HG03066 (cell line): ENCODE measurements around the gene SULT1B1.
"Not testable (repeated sequence)": the region's sequence is repeated elsewhere in the genome, so short reads cannot be mapped to it uniquely, and the experiment has no call there.

Experiments
- ATAC-seq: cut with Tn5 transposase; IDR thresholded peaks from one replicate; pipeline ENCODE4 v1.9.1; 2021; ENCODE audit warnings: low read depth; ENCODE audit not compliant: unreplicated experiment

Gene SULT1B1

DNA sequence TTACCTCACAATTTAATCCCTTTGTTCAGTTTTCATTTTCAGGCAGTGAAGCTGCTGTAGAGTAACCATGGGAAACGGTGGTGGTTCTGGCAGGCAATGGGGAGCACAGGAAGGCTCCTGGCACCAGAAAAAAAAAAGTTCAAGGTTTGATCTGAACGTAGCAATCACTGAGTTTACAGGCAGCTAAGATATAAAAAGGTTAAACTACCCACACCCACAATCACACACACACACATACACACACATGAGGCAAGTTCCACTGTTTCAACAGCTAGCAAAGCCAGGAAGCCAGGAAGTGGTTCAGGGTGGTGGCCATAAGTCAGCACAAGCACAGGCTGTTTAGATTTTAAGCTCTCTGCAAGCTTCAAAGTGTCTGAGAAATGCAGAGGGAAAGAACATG lies at the start of gene SULT1B1:
SULT1B1 (minus strand) TSS at position 166 of the 400 bp plus-strand sequence. CDS start 5,403 bp downstream, outside the sequence.
- no peak for ATAC-seq

GRCh38 chr4:69800599-69800998 lies 40.2 kb upstream of the SULT1B1 start:
- ATAC-seq, result no peak

DNA sequence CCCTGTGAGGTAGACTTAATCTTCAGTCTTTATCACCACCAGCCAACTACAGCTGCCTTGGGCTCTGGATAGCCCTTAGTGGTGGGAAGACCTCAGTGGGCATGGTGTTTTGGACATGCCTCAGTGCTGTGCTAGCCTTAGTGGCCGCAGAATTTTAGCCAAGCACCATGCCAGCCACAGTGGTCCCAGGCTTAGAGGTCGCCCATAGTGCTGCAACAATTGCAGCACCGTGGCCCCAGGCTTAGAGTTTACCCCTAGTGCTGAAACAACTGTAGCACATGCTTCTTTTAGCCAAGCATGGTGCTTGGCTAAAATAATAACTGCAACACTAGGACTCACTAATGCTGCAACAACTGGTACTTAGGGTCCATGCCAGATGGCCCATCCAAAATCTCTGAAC lies 38.9 kb upstream of the SULT1B1 start:
- ATAC-seq, result no peak

- no peak for ATAC-seq
Measured at GRCh38 chr4:69793732-69794131, 33.3 kb upstream of the SULT1B1 start.

DNA sequence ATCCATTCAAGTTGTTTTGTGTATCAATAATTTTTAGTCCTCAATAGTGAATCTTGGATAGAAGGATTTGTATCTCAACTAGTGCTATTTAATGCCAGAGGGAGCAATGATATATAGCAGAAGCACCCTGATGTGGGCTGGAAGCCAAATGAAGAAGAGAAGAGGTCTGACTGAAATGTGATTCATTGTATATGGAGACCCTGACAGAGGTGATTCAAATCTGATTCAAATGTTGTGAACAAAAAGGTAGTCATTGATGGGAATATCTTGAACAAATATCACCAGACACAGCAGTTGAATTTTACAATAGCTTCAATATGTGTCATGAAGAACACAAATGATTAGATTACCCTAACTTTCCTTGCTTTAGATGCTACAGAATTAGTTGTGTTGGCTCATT lies 27.5 kb upstream of the SULT1B1 start:
- no peak for ATAC-seq

GRCh38 chr4:69786547-69786946 lies 26.1 kb upstream of the SULT1B1 start:
- ATAC-seq, result no peak

DNA sequence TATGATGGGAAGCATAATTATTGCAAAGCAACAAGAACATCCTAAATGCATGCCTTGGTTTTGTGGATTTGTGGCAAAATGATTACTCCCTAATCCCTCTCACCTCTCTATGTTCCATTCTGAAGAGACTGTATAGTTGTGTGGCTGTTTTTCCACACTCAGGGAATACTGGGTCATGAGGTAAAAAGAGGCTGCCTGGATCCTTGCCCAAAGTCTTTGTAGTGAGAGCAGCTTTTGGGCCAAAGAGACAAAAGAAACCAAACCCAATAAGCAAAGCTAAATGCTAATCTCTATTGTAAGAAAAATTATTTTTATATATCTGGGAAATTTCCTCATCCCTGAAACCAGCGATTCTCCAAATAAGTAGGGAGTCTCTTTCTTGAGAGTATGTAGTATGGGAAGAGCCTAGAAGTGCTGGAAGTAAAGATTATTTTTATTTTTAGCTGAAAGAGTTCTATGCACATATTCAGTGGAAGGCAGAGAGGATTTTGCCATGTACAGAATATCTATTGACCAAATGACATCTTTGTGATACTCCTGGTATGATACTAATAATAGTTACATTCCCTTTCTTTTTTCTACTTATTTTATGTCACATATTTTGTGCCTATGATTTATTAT lies 24.9 kb upstream of the SULT1B1 start:
- ATAC-seq, result no peak

DNA sequence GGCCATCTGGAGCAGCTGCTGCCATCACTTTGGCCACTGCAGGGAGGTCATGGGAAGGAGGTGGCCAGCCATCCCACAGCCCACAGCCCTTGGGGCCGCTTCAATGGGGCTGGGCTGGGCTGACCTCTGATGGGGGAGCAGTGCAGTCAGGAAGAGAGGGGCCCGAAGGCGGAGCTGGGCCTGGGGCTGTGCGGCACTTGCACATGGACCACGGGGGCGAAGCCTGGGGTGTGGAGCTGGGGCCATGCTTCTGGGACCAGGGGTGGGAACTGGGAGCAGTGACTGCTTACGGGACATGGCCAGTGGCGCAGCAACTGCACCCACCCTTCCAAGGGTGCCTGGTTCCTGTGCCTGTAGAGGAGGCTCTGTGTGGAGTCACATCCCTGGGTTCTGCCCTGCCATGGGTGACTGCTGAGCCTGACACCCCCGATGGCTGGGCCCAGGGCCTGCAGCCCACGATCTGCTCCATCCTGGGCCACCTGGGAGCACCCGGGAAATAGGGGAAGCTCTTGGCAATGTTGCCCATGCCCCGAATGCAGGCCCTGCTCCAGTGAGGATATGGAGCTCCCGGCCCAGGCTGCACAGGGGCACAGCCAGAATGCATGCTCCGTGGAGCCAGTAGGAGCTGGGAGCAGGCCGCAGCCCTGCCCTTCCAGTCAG lies 22.4 kb upstream of the SULT1B1 start:
- ATAC-seq, result no peak

DNA sequence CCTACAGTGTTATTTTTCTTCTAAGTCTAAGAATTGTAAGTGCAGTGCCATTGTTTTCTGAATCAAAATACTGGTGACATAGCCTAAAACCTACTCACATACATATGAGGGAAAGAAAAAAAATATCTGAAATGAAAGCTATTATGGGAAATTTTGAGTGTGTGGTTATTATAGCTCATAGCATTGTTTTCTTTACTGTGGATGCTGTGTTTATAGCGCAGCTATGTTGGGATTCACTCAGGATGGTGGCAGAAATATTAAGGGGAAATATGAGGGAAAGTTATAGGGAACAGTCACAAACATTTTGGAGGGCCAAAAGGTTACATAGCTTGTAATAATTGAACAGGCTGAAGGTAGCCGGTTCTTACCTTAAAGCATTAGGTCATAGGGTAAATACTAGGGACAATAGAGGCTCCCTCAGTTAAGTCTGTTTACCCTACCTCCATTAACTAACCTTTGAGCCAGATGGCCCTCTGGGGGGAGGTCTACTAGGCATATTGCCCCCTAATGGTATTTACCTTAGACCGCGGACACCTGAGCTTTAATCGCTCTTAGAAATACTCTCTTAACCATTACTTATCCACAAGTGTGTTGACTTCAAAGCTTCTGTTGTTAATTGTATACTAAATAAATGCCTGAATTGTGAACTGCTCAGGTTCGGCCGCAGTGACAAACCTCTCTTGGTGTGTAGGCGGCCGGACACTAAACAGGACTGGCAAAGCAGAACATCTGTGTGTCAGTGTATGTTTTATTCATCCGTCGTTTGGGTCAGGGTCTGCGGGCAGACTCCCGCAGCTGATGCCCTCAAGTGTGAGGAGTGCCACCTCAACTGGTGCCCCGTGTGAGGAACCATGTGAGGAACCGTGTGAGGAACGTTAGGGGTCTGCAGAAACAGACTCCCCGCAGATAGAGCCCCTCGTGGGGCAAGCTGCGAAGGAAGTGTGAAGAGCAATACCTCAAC lies 21.3 kb upstream of the SULT1B1 start:
- ATAC-seq, result no peak

DNA sequence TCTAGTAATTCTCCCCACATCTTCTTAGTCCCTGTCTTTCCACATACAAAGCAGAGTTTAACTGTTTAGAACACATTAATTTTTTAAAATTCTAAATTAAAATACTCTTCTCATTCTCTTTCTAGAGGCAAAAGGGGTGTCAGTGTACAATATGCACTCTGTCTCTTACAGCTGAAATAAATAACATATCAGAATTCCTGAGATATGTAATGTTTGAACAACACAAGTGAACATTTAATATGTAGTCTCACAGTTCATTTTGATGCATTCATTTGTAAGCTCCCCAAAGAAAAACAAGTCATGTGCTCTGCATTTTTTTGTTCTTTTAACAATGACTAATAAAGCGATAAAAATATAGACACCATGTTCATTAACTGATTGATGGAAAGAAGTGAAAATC lies 19.7 kb upstream of the SULT1B1 start:
- no peak for ATAC-seq

DNA sequence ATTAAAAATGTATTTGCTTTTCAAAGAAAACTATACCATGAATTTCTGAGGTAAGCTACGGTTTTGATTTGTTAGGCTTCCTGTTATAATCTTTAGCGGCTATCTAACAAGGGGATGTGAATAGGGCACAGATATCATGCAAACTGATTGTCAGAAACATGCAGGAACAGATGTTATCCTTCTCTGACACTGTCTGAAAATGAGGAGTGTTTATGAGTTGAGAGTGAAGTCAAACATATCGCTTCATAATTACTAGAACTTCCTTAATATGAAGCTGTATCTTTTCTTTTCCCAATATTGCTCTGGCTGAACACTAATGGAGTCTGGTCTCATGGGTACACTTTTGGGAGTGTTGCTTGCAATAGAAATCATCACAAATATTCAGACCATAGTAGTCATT lies 16.3 kb upstream of the SULT1B1 start:
- no peak for ATAC-seq

GRCh38 chr4:69775321-69775867 lies 15.0 kb upstream of the SULT1B1 start:
- no peak for ATAC-seq

- no peak for ATAC-seq
Measured at GRCh38 chr4:69773484-69773883, 13.1 kb upstream of the SULT1B1 start.

DNA sequence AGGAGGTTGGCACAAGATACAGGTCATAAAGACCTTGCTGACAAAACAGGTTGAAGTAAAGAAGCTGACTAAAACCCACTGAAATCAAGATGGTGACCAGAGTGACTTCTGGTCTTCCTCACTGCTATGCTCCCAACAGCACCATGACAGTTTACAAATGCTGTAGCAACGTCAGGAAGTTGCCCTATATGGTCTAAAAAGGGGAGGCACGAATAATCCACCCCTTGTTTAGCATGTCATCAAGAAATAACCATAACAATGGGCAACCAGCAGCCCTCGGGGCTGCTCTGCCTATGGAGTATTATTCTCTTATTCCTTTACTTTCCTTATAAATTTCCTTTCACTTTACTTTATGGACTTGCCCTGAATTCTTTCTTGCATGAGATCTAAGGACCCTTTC lies 8.1 kb upstream of the SULT1B1 start:
- ATAC-seq, result not testable (repeated sequence)

- no peak for ATAC-seq
Measured at GRCh38 chr4:69765751-69766150, 5.3 kb upstream of the SULT1B1 start.

GRCh38 chr4:69764311-69764710 lies 3.9 kb upstream of the SULT1B1 start:
- no peak for ATAC-seq

DNA sequence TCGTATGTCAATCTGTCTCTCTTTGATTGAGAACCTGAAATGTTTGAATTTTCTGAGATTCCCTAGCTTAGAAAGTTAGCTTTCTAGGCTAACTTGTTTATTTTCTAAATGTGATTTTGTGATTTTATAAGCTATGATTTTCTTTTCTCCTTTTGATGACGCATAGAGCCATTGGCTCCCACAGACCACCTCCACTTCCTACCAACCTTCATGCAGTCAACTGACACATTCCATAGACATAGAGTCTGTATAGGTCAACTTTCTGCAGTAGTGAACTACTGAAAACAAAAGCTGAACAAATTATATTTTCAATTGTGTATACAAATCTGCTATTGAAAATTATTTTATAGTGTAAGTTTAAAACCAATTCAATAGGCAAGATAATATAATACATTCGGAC lies 2.8 kb upstream of the SULT1B1 start:
- no peak for ATAC-seq

- ATAC-seq, result no peak
Measured at GRCh38 chr4:69759189-69759604, 1.2 kb downstream of the SULT1B1 start.

- no peak for ATAC-seq
Measured at GRCh38 chr4:69757464-69757863, 3.0 kb downstream of the SULT1B1 start.

DNA sequence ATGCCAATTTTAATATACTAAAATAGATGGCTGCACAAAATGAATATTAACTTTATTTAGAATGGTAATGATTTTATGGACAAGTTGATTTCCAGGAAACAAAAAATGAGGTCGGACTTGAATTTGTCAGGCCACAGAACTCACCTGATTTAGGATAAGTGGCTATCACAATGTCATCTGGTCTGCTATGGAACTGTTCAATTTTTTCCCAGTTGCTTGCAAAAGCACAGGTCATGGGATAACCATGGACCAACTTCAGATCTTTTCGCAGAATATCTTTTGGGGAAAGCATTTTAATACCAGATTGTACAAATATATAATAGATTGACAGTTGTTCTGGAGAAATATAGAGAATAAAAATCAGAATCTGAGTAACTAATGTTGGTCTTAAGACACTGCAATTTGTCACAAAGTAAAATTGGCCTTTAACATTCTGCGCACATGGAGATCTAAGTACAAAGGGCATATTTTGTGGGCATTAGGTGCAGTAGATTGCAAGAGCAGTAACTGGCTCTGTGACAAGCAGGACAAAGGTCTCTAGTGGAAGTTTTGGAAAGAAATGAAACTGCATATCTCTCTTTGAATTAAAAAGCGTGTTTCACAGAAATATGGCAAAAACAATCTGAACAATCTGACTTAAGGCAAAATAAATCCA lies 5.4 kb downstream of the SULT1B1 start:
- ATAC-seq, result no peak

GRCh38 chr4:69753686-69754085 lies 6.7 kb downstream of the SULT1B1 start:
- ATAC-seq, result no peak
